IMR-90 (cell line): Measurements from ENCODE around the gene ASRGL1. TPM values are rescaled to one million over a fixed set of nuclear protein-coding genes. Genes with fewer than 3 reads are reported as not detected.
A peak's percentile ranks its signal among the peaks of the same experiment; 100 is the strongest.

ENCODE experiments used
- ATAC-seq: fragments of 200-7000 bp; cut with Tn5 transposase; 2 replicates; pipeline ENCODE4 v1.9.1; 2020; ENCODE audit warnings: low read depth, mild to moderate bottlenecking, moderate library complexity
- BruUV-seq: library from RNA; stranded (reverse); fragments of 400-500 nt; replicated peaks from 2 replicates; lab custom pipeline; 2021; lab: Mats Ljungman, UMichigan
- CTCF ChIA-PET: fragments of 300-600 bp; formaldehyde crosslinking; extraction: SDS; loops from one replicate; lab custom pipeline; 2021; ENCODE audit warnings: antibody characterized with exemption; lab: Yijun Ruan, JAX
- POLR2A ChIA-PET: fragments of 300-600 bp; sonication (Branson Sonifier 250); formaldehyde crosslinking; loops from one replicate; lab custom pipeline; 2022; ENCODE audit warnings: antibody characterized with exemption; ENCODE audit not compliant: unreplicated experiment; lab: Charles Lee
- DNase-seq: peaks from one replicate; pipeline ENCODE4 v3.0.0; 2013
- H2AFZ ChIP-seq: replicated peaks from 2 replicates; pipeline ENCODE3; 2013; ENCODE audit warnings: low read length, mild to moderate bottlenecking; ENCODE audit not compliant: poor library complexity
- H2AK5ac ChIP-seq: 2 replicates; pipeline ENCODE4 v1.6.1; 2013; ENCODE audit warnings: low read depth, low read length, inconsistent platforms
- H2AK9ac ChIP-seq: replicated peaks from 2 replicates; pipeline ENCODE3; 2013; ENCODE audit warnings: mild to moderate bottlenecking, low read depth, low read length, moderate library complexity; ENCODE audit not compliant: poor library complexity
- H2BK120ac ChIP-seq: 2 replicates; pipeline ENCODE4 v1.6.1; 2013; ENCODE audit warnings: low read depth, low read length, inconsistent platforms
- H2BK15ac ChIP-seq: 3 replicates; pipeline ENCODE4 v1.6.1; 2013; ENCODE audit warnings: low read depth, low read length, inconsistent platforms
- H2BK20ac ChIP-seq: 2 replicates; pipeline ENCODE4 v1.6.1; 2013; ENCODE audit warnings: low read depth, mild to moderate bottlenecking, inconsistent platforms, low read length, moderate library complexity
- H2BK5ac ChIP-seq: 2 replicates; pipeline ENCODE4 v1.6.1; 2013; ENCODE audit warnings: mild to moderate bottlenecking, low read depth, low read length, inconsistent platforms; ENCODE audit not compliant: poor library complexity, severe bottlenecking
- H3K14ac ChIP-seq: replicated peaks from 2 replicates; pipeline ENCODE4 v1.6.1; 2013; ENCODE audit warnings: low read depth, low read length, inconsistent platforms
- H3K18ac ChIP-seq: 2 replicates; pipeline ENCODE4 v1.6.1; 2013; ENCODE audit warnings: low read depth, low read length, control low read depth
- H3K23ac ChIP-seq: 2 replicates; pipeline ENCODE4 v1.6.1; 2013; ENCODE audit warnings: low read depth, low read length, inconsistent platforms
- H3K27ac ChIP-seq: 2 replicates; pipeline ENCODE4 v1.5.1; 2013; ENCODE audit warnings: mild to moderate bottlenecking, control low read depth, low read length; ENCODE audit not compliant: insufficient read depth
- H3K27me3 ChIP-seq: 2 replicates; pipeline ENCODE4 v1.6.1; 2013; ENCODE audit warnings: low read length; ENCODE audit not compliant: control insufficient read depth, insufficient read depth
- H3K36me3 ChIP-seq: 2 replicates; pipeline ENCODE4 v1.6.1; 2013; ENCODE audit warnings: low read length, mixed read lengths; ENCODE audit not compliant: control insufficient read depth, insufficient read depth
- H3K4ac ChIP-seq: 2 replicates; pipeline ENCODE4 v1.6.1; 2013; ENCODE audit warnings: low read depth, low read length, inconsistent platforms
- H3K4me1 ChIP-seq: 2 replicates; pipeline ENCODE4 v1.6.1; 2013; ENCODE audit warnings: low read length, mixed read lengths; ENCODE audit not compliant: control insufficient read depth, insufficient read depth
- H3K4me2 ChIP-seq: 2 replicates; pipeline ENCODE4 v1.6.1; 2013; ENCODE audit warnings: low read depth, mild to moderate bottlenecking, control low read depth, low read length, moderate library complexity
- H3K4me3 ChIP-seq: 2 replicates; pipeline ENCODE4 v1.5.1; 2013; ENCODE audit warnings: low read depth, mild to moderate bottlenecking, control low read depth, low read length, moderate library complexity; ENCODE audit not compliant: insufficient read depth
- H3K56ac ChIP-seq: 2 replicates; pipeline ENCODE4 v1.6.1; 2013; ENCODE audit warnings: low read length, inconsistent platforms; ENCODE audit not compliant: insufficient read depth; ENCODE audit errors: extremely low read depth
- H3K79me1 ChIP-seq, 2 experiments: 2 replicates each; pipeline ENCODE4 v1.6.1; 2013; ENCODE audit warnings: low read length in 2 of 2, inconsistent platforms in 1 of 2, low read depth in 1 of 2
- H3K9ac ChIP-seq: 2 replicates; pipeline ENCODE4 v1.6.1; 2013; ENCODE audit warnings: low read depth, low read length, control low read depth
- H3K9me1 ChIP-seq: 2 replicates; pipeline ENCODE4 v1.6.1; 2013; ENCODE audit warnings: low read length, inconsistent platforms; ENCODE audit not compliant: insufficient read depth
- H3K9me3 ChIP-seq: 2 replicates; pipeline ENCODE4 v1.6.1; 2013; ENCODE audit warnings: low read length; ENCODE audit not compliant: control insufficient read depth, insufficient read depth
- H4K20me1 ChIP-seq: 2 replicates; pipeline ENCODE4 v1.6.1; 2013; ENCODE audit warnings: low read length, inconsistent platforms; ENCODE audit not compliant: insufficient read depth
- H4K5ac ChIP-seq: 2 replicates; pipeline ENCODE4 v1.6.1; 2013; ENCODE audit warnings: mild to moderate bottlenecking, low read depth, low read length, control low read depth
- H4K8ac ChIP-seq, 2 experiments: 2 replicates each; pipeline ENCODE4 v1.6.1; 2013; ENCODE audit warnings: low read depth in 2 of 2, low read length in 2 of 2, control low read depth in 1 of 2, inconsistent platforms in 1 of 2
- H4K91ac ChIP-seq: 2 replicates; pipeline ENCODE4 v1.6.1; 2013; ENCODE audit warnings: low read depth, low read length, inconsistent platforms; ENCODE audit not compliant: insufficient read depth
- BHLHE40 ChIP-seq: fragments of 150-350 bp; IDR thresholded peaks from 2 replicates; pipeline ENCODE4 v1.6.1; 2016; ENCODE audit warnings: mild to moderate bottlenecking, low read depth, low read length
- CEBPB ChIP-seq: IDR thresholded peaks from 2 replicates; pipeline ENCODE4 v1.6.1; 2012; ENCODE audit warnings: low read depth, low read length, improper control_type of control experiment
- CHD1 ChIP-seq: IDR thresholded peaks from 2 replicates; pipeline ENCODE4 v1.6.1; 2012; ENCODE audit warnings: low read depth, low read length, improper control_type of control experiment
- FOS ChIP-seq: fragments of 150-350 bp; IDR thresholded peaks from 2 replicates; pipeline ENCODE4 v1.6.1; 2016; ENCODE audit warnings: low read depth, low read length
- MAFK ChIP-seq: IDR thresholded peaks from 2 replicates; pipeline ENCODE4 v1.6.1; 2012; ENCODE audit warnings: low read depth, low read length, improper control_type of control experiment
- MAZ ChIP-seq: IDR thresholded peaks from 2 replicates; pipeline ENCODE4 v1.6.1; 2012; ENCODE audit warnings: low read depth, mild to moderate bottlenecking, low read length, improper control_type of control experiment, moderate library complexity, borderline replicate concordance
- MXI1 ChIP-seq: IDR thresholded peaks from 2 replicates; pipeline ENCODE4 v1.6.1; 2012; ENCODE audit warnings: low read depth, mild to moderate bottlenecking, low read length, moderate library complexity, borderline replicate concordance
- NFE2L2 ChIP-seq: fragments of 150-350 bp; IDR thresholded peaks from 2 replicates; pipeline ENCODE4 v1.6.1; 2016; ENCODE audit warnings: low read depth, mild to moderate bottlenecking, low read length
- POLR2A ChIP-seq: IDR thresholded peaks from 2 replicates; pipeline ENCODE4 v1.6.1; 2012; ENCODE audit warnings: mild to moderate bottlenecking, low read depth, low read length
- RAD21 ChIP-seq: IDR thresholded peaks from 2 replicates; pipeline ENCODE4 v1.6.1; 2012; ENCODE audit warnings: low read length, improper control_type of control experiment
- WGBS, 2 experiments: methylation state at CpG; one replicate each; pipeline versions ENCODE4 v1.1.5 to v1.1.7; 2013; ENCODE audit warnings: missing lambda C conversion rate in 2 of 2; ENCODE audit not compliant: insufficient read length in 1 of 2; ENCODE audit errors: extremely low coverage in 2 of 2; 5-methylcytosine and 5-hydroxymethylcytosine counted together
- dilution Hi-C: fragments of 300-500 bp; cut with HindIII; formaldehyde crosslinking; loops from one replicate; pipeline ENCODE4 v1.14.3; 2018; ENCODE audit warnings: low sequenced_read_pairs; ENCODE audit not compliant: unreplicated experiment
- in situ Hi-C: fragments of 300-500 bp; cut with MboI; formaldehyde crosslinking; loops from 3 replicates; pipeline ENCODE4 v1.14.3; 2019; ENCODE audit warnings: low sequenced_read_pairs, inconsistent platforms, mixed read lengths
- intact Hi-C: fragments of 100-400 bp; cut with micrococcal nuclease; formaldehyde crosslinking; loops from 2 replicates; pipeline ENCODE4 v1.10.0; 2022
- polyA plus RNA-seq, 3 experiments: library from polyadenylated mRNA; depleted of rRNA; stranded (reverse); fragments of >200 nt; gene quantifications; 2 replicates each; pipeline ENCODE4 v1.2.3, GENCODE V29; 2012; ENCODE audit warnings: low replicate concordance in 1 of 3
- total RNA-seq: library from RNA; depleted of rRNA; stranded (reverse); fragments of >200 nt; gene quantifications from 2 replicates; pipeline ENCODE4 v1.2.3, GENCODE V29; 2012
- TF ChIP-seq, protein P1 (sequence below): fragments of 150-350 bp; IDR thresholded peaks from 2 replicates; pipeline ENCODE4 v1.6.1; 2017; ENCODE audit warnings: mild to moderate bottlenecking, antibody characterized with exemption, low read length, low read depth
- TF ChIP-seq, protein P2 (sequence below): fragments of 150-350 bp; IDR thresholded peaks from 2 replicates; pipeline ENCODE4 v1.6.1; 2016; ENCODE audit warnings: low read depth, mild to moderate bottlenecking, low read length, moderate library complexity, borderline replicate concordance

ASRGL1 gene
- total and polyA plus RNA-seq, 2 of the 4 experiments (the other 2 are of a cell fraction): 0.72 TPM; not detected in 1

DNA sequence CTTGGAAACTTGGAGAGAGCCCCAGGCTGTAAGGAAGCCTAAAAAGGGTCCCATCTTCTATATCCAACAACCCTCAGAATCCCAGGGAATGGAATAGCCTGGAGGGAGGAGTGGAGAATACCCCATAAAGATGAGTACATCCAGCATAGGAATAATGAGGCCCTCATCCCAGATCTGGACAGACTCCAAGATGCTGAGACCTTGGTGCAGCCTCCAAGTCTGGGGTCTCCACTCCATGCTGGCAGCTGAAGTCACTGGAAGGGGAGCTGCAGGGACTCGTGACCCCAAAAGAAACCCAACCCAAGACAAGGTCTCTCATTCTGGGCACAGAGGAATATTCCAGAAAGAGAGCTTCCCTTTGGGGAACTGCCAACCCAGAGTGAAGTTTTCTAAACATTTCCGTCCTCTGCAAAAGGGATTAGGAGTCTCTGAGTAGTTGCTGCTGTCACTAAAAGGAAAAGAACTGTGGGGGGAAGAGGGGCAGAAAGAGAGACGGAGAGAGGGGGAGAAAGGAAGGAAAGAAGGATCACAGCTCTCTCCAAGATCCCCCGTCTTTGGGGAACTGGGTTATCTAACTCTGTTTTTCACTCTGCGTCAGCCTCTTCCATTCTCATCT is 82.2 kb downstream of the ASRGL1 start:
- no peak overlapping the region for H4K91ac ChIP-seq

More for the DNA sequence above, 82.2 kb downstream of the ASRGL1 start:
- peak; percentile 55 for ATAC-seq
- intact Hi-C loops (no loop called here), dilution Hi-C loops (no loop called here), in situ Hi-C loops (no loop called here)
- Histone ChIP-seq H3K9ac (no peak overlapping the region), H3K4me1 (peaks cover 7% of the 10 kb centered on the region), H2AK5ac (no peak overlapping the region), H4K8ac (no peak overlapping the region), H3K27me3 (no peaks in the 10 kb centered on the region), H3K56ac (no peak overlapping the region), H3K23ac (no peak overlapping the region), H2AFZ (no peak overlapping the region), H3K9me1 (no peaks in the 10 kb centered on the region), H4K20me1 (no peaks in the 10 kb centered on the region), H2AK9ac (no peak overlapping the region), H3K27ac (peak overlapping the region; percentile 51; the same call in 1 of the 2 replicates), H2BK20ac (0 out of 2 replicates have a peak overlapping the region, but pooled peaks have one; percentile 17), H3K4me2 (peak overlapping the region; percentile 86), H4K5ac (0 out of 2 replicates have a peak overlapping the region, but pooled peaks have one; percentile 14), H3K9me3 (no peaks in the 10 kb centered on the region), H3K79me1 (no peaks in the 10 kb centered on the region; a peak in 1 of 4 replicates), H3K4me3 (no peak overlapping the region), H3K14ac (no peak overlapping the region), H2BK120ac (peak overlapping the region; percentile 23; the same call in 1 of the 2 replicates), H2BK15ac (peak overlapping the region; percentile 23; the same call in 1 of the 3 replicates), H3K18ac (peak overlapping the region; percentile 34), H3K4ac (no peak overlapping the region), H2BK5ac (peak overlapping the region; percentile 3), H3K36me3 (no peaks in the 10 kb centered on the region)
- POLR2A ChIA-PET: interaction anchor here (0.5 to 0.7 kb wide), 2 partner anchors 16 to 250 kb away, joined by 3 to 4 read pairs; no protein-coding TSS in a partner anchor
- DNase-seq: peak; percentile 15
- CTCF ChIA-PET: interaction anchor here (1.6 to 2.2 kb wide), 3 partner anchors 24 to 141 kb away, joined by 5 to 8 read pairs (median 7); no protein-coding TSS in a partner anchor
- no TSS peak for BruUV-seq
- no peak for TF ChIP-seq POLR2A
- TF ChIP-seq, protein P1, sequence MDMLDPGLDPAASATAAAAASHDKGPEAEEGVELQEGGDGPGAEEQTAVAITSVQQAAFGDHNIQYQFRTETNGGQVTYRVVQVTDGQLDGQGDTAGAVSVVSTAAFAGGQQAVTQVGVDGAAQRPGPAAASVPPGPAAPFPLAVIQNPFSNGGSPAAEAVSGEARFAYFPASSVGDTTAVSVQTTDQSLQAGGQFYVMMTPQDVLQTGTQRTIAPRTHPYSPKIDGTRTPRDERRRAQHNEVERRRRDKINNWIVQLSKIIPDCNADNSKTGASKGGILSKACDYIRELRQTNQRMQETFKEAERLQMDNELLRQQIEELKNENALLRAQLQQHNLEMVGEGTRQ: no peak
- TF ChIP-seq NFE2L2: no peak
- no peak for TF ChIP-seq BHLHE40
- TF ChIP-seq FOS: no peak
- no peak for TF ChIP-seq MAZ
- no peak for TF ChIP-seq MXI1
- TF ChIP-seq CHD1: no peak
- TF ChIP-seq CEBPB: no peak
- no peak for TF ChIP-seq RAD21
- TF ChIP-seq, protein P2, sequence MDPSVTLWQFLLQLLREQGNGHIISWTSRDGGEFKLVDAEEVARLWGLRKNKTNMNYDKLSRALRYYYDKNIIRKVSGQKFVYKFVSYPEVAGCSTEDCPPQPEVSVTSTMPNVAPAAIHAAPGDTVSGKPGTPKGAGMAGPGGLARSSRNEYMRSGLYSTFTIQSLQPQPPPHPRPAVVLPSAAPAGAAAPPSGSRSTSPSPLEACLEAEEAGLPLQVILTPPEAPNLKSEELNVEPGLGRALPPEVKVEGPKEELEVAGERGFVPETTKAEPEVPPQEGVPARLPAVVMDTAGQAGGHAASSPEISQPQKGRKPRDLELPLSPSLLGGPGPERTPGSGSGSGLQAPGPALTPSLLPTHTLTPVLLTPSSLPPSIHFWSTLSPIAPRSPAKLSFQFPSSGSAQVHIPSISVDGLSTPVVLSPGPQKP: no peak
- TF ChIP-seq MAFK: no peak
- no CpG with 5 or more reads among the region's 5 CpGs for WGBS, 2 experiments
